Measurements from ENCODE around the gene CD40. TPM values are rescaled to one million over a fixed set of nuclear protein-coding genes. Genes with fewer than 3 reads are reported as not detected.
"Not testable (repeated sequence)": the region's sequence is repeated elsewhere in the genome, so short reads cannot be mapped to it uniquely, and the experiment has no call there.

Gene CD40
- total and polyA plus RNA-seq, 10 of the 15 experiments (the other 5 are each of a cell fraction or from before 2014, with no cell fraction given) = 40.8 to 193 (median 89.5) TPM

DNA sequence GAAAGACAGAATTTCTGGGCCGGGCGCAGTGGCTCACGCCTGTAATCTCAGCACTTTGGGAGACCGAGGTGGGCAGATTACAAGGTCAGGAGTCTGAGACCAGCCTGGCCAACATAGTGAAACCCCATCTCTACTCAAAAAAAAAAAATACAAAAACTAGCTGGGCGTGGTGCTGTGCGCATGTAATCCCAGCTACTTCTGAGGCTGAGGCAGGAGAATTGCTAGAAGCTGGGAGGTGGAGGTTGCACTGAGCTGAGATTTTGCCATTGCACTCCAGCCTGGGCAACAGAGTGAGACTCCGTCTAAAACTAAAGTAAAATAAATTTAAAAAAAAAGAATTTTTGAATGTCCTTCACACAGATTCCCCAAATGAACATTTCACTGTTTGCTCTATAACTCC lies 17.7 kb upstream of the CD40 start:
- ATAC-seq; in situ Hi-C loops (cut with MboI); H3K4me1 ChIP-seq (ENCODE audit: control insufficient read depth, insufficient read depth, low read length); H3K79me2 ChIP-seq (ENCODE audit: control insufficient read depth, insufficient read depth, low read length); intact Hi-C loops (cut with micrococcal nuclease; ENCODE audit: unreplicated experiment); H3K9ac ChIP-seq (ENCODE audit: control insufficient read depth, insufficient read depth, low read length); H3K4me2 ChIP-seq (ENCODE audit: control insufficient read depth, insufficient read depth); H3K9me3 ChIP-seq (replicated peaks; ENCODE audit: control insufficient read depth, insufficient read depth, low read length); FAIRE-seq; H3K4me3 ChIP-seq; H4K20me1 ChIP-seq (ENCODE audit: control insufficient read depth, insufficient read depth); H2AFZ ChIP-seq (ENCODE audit: control insufficient read depth, low read depth, low read length); DNase-seq (ENCODE audit: low read depth, low spot score); H3K36me3 ChIP-seq (ENCODE audit: control insufficient read depth in 2 of 2, insufficient read depth in 2 of 2, low read length in 1 of 2); H3K27me3 ChIP-seq (replicated peaks in 1 of 2; ENCODE audit: control insufficient read depth in 2 of 2, insufficient read depth in 2 of 2, low read length in 1 of 2); BruUV-seq (replicated peaks); H3K27ac ChIP-seq (ENCODE audit: control insufficient read depth, insufficient read depth): not testable (repeated sequence)
- ChIA-PET POLR2A (interaction anchor here (1.5 kb wide), 1 partner anchor 20 kb away, joined by 3 read pairs; no protein-coding TSS in a partner anchor), RAD21 (ENCODE audit: unreplicated experiment) (interaction anchor here (1.2 to 1.4 kb wide), 2 partner anchors 19 to 30 kb away, joined by 6 to 7 read pairs; no protein-coding TSS in a partner anchor), SMC1A (ENCODE audit: uncharacterized antibody, unreplicated experiment) (interaction anchor here (2.2 to 2.9 kb wide), 3 partner anchors 7 to 30 kb away, joined by 9 to 11 read pairs (median 9); partner anchors contain the start of gene CD40), CTCF (interaction anchor here (0.7 to 2.4 kb wide), 8 partner anchors 9 to 73 kb away, joined by 3 to 18 read pairs (median 4); no protein-coding TSS in a partner anchor)
- 86% methylated on average over 7 of the region's 7 CpGs for WGBS (ENCODE audit: insufficient coverage, insufficient replicate concordance, low lambda C conversion rate, missing lambda C conversion rate)

DNA sequence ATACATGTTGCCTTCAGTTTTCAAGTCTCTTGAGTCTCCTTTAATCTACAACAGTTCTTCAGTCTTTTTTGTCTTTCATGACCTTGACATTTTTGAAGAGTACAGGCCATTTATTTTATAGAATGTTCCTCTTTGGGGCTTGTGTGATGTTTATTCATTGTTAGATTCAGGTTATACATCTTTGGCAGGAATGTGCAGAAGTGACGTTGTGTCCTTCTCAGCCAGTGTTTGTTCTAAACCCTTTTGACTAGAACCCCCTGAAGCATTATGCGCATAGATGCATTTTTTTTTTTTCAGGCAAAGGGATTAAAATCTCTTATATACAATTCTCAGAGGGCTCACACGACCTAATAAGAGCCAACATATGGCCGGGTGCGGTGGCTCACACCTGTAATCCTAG lies 17.1 kb upstream of the CD40 start:
- ChIA-PET CTCF (interaction anchor here (1.1 to 1.8 kb wide), 2 partner anchors 36 to 51 kb away, joined by 5 to 8 read pairs; no protein-coding TSS in a partner anchor), SMC1A (ENCODE audit: uncharacterized antibody, unreplicated experiment) (interaction anchor here (2.8 to 2.9 kb wide), 2 partner anchors 18 to 29 kb away, joined by 9 to 11 read pairs; partner anchors contain the start of gene CD40), RAD21 (ENCODE audit: unreplicated experiment) (no interaction called here), POLR2A (no interaction called here)
- H3K27me3 ChIP-seq (replicated peaks in 1 of 2; ENCODE audit: control insufficient read depth in 2 of 2, insufficient read depth in 2 of 2, low read length in 1 of 2) = no peaks in the 10 kb centered on the region; a peak in 1 of 4 replicates
- no peaks in the 10 kb centered on the region for H4K20me1 ChIP-seq (ENCODE audit: control insufficient read depth, insufficient read depth)
- intact Hi-C loops (cut with micrococcal nuclease; ENCODE audit: unreplicated experiment) (no loop called here), in situ Hi-C loops (cut with MboI) (no loop called here)
- no peaks in the 10 kb centered on the region; the same call in 2 of the 3 replicates for H3K9me3 ChIP-seq (replicated peaks; ENCODE audit: control insufficient read depth, insufficient read depth, low read length)
- DNase-seq (ENCODE audit: low read depth, low spot score) (no peak), FAIRE-seq (no peak), ATAC-seq (no peak)
- TF ChIP-seq, protein P1, sequence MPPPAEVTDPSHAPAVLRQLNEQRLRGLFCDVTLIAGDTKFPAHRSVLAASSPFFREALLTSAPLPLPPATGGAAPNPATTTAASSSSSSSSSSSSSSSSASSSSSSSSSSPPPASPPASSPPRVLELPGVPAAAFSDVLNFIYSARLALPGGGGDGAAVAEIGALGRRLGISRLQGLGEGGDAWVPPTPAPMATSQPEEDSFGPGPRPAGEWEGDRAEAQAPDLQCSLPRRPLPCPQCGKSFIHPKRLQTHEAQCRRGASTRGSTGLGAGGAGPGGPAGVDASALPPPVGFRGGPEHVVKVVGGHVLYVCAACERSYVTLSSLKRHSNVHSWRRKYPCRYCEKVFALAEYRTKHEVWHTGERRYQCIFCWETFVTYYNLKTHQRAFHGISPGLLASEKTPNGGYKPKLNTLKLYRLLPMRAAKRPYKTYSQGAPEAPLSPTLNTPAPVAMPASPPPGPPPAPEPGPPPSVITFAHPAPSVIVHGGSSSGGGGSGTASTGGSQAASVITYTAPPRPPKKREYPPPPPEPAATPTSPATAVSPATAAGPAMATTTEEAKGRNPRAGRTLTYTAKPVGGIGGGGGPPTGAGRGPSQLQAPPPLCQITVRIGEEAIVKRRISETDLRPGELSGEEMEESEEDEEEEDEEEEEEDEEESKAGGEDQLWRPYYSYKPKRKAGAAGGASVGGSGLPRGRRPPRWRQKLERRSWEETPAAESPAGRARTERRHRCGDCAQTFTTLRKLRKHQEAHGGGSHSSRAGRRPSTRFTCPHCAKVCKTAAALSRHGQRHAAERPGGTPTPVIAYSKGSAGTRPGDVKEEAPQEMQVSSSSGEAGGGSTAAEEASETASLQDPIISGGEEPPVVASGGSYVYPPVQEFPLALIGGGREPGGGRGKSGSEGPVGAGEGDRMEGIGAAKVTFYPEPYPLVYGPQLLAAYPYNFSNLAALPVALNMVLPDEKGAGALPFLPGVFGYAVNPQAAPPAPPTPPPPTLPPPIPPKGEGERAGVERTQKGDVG (CRISPR knock-in tag; IDR thresholded peaks at IDR 0.05) = no peak
- TF ChIP-seq BCL11A (IDR thresholded peaks at IDR 0.05; ENCODE audit: low read depth, low read length) (no peak), POU2F2 (IDR thresholded peaks at IDR 0.05; ENCODE audit: borderline replicate concordance, low read depth, low read length) (no peak), TCF3 (IDR thresholded peaks at IDR 0.05; ENCODE audit: borderline replicate concordance, insufficient read depth, low read depth, low read length) (no peak), ESRRA (IDR thresholded peaks at IDR 0.05; ENCODE audit: low read length) (no peak), SIN3A (IDR thresholded peaks at IDR 0.05; ENCODE audit: low read depth, low read length) (no peak), JUND (IDR thresholded peaks at IDR 0.05; ENCODE audit: low read depth, low read length) (no peak), HCFC1 (IDR thresholded peaks at IDR 0.05; ENCODE audit: low read length) (no peak), SUZ12 (IDR thresholded peaks at IDR 0.05; ENCODE audit: unreplicated experiment) (no peak)
- TF ChIP-seq, protein P2, sequence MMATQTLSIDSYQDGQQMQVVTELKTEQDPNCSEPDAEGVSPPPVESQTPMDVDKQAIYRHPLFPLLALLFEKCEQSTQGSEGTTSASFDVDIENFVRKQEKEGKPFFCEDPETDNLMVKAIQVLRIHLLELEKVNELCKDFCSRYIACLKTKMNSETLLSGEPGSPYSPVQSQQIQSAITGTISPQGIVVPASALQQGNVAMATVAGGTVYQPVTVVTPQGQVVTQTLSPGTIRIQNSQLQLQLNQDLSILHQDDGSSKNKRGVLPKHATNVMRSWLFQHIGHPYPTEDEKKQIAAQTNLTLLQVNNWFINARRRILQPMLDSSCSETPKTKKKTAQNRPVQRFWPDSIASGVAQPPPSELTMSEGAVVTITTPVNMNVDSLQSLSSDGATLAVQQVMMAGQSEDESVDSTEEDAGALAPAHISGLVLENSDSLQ (IDR thresholded peaks at IDR 0.05) = no peak
- no peak overlapping the region for H3K9ac ChIP-seq (ENCODE audit: control insufficient read depth, insufficient read depth, low read length)
- 70% methylated on average over 5 of the region's 5 CpGs for WGBS (ENCODE audit: insufficient coverage, insufficient replicate concordance, low lambda C conversion rate, missing lambda C conversion rate)
- H3K79me2 ChIP-seq (ENCODE audit: control insufficient read depth, insufficient read depth, low read length) = no peaks in the 10 kb centered on the region
- BruUV-seq (replicated peaks) = no TSS peak
- H3K4me3 ChIP-seq = no peak overlapping the region
- no peaks in the 10 kb centered on the region for H3K36me3 ChIP-seq (ENCODE audit: control insufficient read depth in 2 of 2, insufficient read depth in 2 of 2, low read length in 1 of 2)
- no peak overlapping the region for H3K27ac ChIP-seq (ENCODE audit: control insufficient read depth, insufficient read depth)
- H3K4me1 ChIP-seq (ENCODE audit: control insufficient read depth, insufficient read depth, low read length) = peaks cover 9% of the 10 kb centered on the region; the same call in 1 of the 2 replicates
- H2AFZ ChIP-seq (ENCODE audit: control insufficient read depth, low read depth, low read length) = no peak overlapping the region
- H3K4me2 ChIP-seq (ENCODE audit: control insufficient read depth, insufficient read depth) = no peak overlapping the region

Data from GM12878 (cell line).